RWPE2 (cell line): ENCODE data around the gene CCDC183.

Source experiments
- ATAC-seq: fragments of 200-7000 bp; cut with Tn5 transposase; 3 replicates; pipeline ENCODE4 v1.9.1; 2021; ENCODE audit warnings: low read depth
- DNase-seq: peaks from one replicate; pipeline ENCODE4 v3.0.0-alpha.2; 2020; ENCODE audit warnings: low spot score
- H3K27ac ChIP-seq: fragments of 450-650 bp; 2 replicates; pipeline ENCODE4 v1.5.1; 2017; ENCODE audit warnings: mild to moderate bottlenecking; ENCODE audit not compliant: poor library complexity, severe bottlenecking
- H3K27me3 ChIP-seq: fragments of 250-450 bp; sonication (Bioruptor Pico); 2 replicates; pipeline ENCODE4 v1.5.1; 2021; ENCODE audit warnings: mild to moderate bottlenecking, moderate library complexity; ENCODE audit not compliant: insufficient read depth, poor library complexity, severe bottlenecking
- H3K36me3 ChIP-seq: fragments of 250-450 bp; sonication (Bioruptor Pico); 2 replicates; pipeline ENCODE4 v1.5.1; 2020; ENCODE audit warnings: low read depth, mild to moderate bottlenecking, moderate library complexity
- H3K4me1 ChIP-seq: fragments of 250-450 bp; sonication (Bioruptor Pico); 2 replicates; pipeline ENCODE4 v1.5.1; 2021; ENCODE audit warnings: mild to moderate bottlenecking, moderate library complexity; ENCODE audit not compliant: insufficient read depth, poor library complexity, severe bottlenecking
- H3K4me3 ChIP-seq: fragments of 250-450 bp; sonication (Bioruptor Pico); 2 replicates; pipeline ENCODE4 v1.5.1; 2021; ENCODE audit warnings: mild to moderate bottlenecking, moderate library complexity; ENCODE audit not compliant: severe bottlenecking
- H3K9me3 ChIP-seq: fragments of 250-450 bp; sonication (Bioruptor Pico); 2 replicates; pipeline ENCODE4 v1.5.1; 2021; ENCODE audit warnings: mild to moderate bottlenecking, moderate library complexity; ENCODE audit not compliant: severe bottlenecking
- TF ChIP-seq, protein P1 (sequence below): fragments of 450-650 bp; IDR thresholded peaks from one replicate; pipeline ENCODE4 v1.5.1; 2017; ENCODE audit warnings: mild to moderate bottlenecking, moderate library complexity; ENCODE audit not compliant: poor library complexity, severe bottlenecking

Gene CCDC183

DNA sequence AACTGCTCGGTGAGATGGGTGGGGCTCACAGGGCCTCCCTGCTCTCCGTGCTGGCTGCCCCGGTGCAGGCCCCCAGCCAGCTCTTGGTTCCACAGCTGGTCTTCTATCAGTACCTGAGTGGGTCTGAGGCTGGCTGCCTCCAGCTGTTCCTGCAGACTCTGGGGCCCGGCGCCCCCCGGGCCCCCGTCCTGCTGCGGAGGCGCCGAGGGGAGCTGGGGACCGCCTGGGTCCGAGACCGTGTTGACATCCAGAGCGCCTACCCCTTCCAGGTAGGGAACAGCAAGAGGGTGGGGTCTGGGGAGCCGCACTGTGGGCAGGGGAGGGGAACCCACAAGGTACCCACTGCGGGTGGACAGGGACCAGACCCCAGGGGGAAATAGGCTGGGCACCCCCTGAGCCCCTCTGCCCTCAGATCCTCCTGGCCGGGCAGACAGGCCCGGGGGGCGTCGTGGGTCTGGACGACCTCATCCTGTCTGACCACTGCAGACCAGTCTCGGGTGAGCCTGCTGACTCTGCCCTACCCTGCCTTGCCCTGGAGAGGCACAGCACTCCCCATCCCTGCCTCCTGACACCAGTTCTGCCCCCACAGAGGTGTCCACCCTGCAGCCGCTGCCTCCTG is 58.8 kb downstream of the CCDC183 start:
- Histone ChIP-seq H3K4me3 (no peak overlapping the region), H3K27me3 (no peaks in the 10 kb centered on the region), H3K27ac (no peak overlapping the region), H3K9me3 (no peaks in the 10 kb centered on the region), H3K4me1 (no peaks in the 10 kb centered on the region), H3K36me3 (peaks cover 16% of the 10 kb centered on the region)
- ATAC-seq (no peak), DNase-seq (no peak)
- TF ChIP-seq, protein P1, sequence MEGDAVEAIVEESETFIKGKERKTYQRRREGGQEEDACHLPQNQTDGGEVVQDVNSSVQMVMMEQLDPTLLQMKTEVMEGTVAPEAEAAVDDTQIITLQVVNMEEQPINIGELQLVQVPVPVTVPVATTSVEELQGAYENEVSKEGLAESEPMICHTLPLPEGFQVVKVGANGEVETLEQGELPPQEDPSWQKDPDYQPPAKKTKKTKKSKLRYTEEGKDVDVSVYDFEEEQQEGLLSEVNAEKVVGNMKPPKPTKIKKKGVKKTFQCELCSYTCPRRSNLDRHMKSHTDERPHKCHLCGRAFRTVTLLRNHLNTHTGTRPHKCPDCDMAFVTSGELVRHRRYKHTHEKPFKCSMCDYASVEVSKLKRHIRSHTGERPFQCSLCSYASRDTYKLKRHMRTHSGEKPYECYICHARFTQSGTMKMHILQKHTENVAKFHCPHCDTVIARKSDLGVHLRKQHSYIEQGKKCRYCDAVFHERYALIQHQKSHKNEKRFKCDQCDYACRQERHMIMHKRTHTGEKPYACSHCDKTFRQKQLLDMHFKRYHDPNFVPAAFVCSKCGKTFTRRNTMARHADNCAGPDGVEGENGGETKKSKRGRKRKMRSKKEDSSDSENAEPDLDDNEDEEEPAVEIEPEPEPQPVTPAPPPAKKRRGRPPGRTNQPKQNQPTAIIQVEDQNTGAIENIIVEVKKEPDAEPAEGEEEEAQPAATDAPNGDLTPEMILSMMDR: no peak

DNA sequence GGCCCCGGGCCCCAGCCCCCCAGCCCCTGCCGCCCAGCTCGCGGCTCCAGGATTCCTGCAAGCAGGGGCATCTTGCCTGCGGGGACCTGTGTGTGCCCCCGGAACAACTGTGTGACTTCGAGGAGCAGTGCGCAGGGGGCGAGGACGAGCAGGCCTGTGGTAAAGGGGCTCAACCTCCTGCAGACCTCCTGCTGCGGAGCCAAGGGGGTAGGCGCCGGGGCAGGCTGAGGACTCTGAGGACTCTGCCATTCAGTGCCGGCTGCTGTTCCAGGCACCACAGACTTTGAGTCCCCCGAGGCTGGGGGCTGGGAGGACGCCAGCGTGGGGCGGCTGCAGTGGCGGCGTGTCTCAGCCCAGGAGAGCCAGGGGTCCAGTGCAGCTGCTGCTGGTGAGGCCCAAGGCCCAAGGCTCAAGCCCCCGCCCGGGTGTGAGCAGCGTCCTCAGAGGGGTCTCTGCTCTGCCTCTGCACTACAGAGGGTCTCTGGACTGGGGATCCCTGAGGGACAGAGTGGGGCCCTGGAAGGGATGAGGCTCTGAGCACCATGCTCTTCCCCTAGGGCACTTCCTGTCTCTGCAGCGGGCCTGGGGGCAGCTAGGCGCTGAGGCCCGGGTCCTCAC is 59.4 kb downstream of the CCDC183 start:
- Histone ChIP-seq H3K36me3 (peaks cover 10% of the 10 kb centered on the region), H3K9me3 (no peaks in the 10 kb centered on the region), H3K27me3 (no peaks in the 10 kb centered on the region), H3K27ac (no peak overlapping the region), H3K4me3 (no peak overlapping the region), H3K4me1 (no peaks in the 10 kb centered on the region)
- DNase-seq (no peak), ATAC-seq (no peak)
- TF ChIP-seq, protein P1: no peak

DNA sequence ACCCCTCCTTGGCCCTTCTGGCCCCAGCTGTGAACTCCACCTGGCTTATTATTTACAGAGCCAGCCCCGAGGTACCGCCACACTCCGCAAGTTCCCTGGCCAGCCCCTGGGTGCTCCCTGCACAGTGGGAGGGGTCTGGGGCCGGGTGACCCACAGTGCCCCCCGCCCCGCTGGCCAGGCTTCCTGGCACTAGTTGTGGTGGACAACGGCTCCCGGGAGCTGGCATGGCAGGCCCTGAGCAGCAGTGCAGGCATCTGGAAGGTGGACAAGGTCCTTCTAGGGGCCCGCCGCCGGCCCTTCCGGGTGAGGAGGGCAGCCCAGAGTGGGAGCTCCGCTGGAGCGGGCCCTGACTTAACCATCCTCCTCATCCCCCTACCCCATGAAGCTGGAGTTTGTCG is 59.9 kb downstream of the CCDC183 start:
- Histone ChIP-seq H3K4me1 (no peaks in the 10 kb centered on the region), H3K9me3 (no peaks in the 10 kb centered on the region), H3K27me3 (no peaks in the 10 kb centered on the region), H3K4me3 (no peak overlapping the region), H3K27ac (no peak overlapping the region), H3K36me3 (peaks cover 5% of the 10 kb centered on the region)
- ATAC-seq (no peak), DNase-seq (no peak)
- TF ChIP-seq, protein P1: no peak

DNA sequence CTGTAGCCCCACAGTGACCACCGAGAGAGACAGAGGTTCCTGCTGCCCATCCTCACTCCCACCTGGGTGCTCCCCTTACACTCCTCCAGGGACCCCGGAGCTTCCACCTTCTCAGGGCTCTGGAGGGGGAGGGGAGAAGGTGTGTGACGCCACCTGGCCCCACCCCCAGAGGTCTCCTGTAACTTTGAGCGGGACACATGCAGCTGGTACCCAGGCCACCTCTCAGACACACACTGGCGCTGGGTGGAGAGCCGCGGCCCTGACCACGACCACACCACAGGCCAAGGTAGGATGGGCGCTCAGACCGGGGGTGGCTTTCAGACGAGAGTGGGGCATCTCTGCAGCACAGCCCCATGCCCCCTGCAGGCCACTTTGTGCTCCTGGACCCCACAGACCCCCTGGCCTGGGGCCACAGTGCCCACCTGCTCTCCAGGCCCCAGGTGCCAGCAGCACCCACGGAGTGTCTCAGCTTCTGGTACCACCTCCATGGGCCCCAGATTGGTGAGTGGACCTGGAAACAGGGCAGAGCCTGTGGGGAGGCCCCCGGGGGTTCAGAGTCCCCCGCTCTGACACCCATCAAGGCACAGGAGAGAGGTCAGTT is 60.5 kb downstream of the CCDC183 start:
- H3K4me1 ChIP-seq: no peaks in the 10 kb centered on the region

More for the DNA sequence above, 60.5 kb downstream of the CCDC183 start:
- H3K4me3 ChIP-seq: no peak overlapping the region
- no peaks in the 10 kb centered on the region for H3K9me3 ChIP-seq
- H3K27ac ChIP-seq: no peak overlapping the region
- DNase-seq: no peak
- no peaks in the 10 kb centered on the region for H3K36me3 ChIP-seq
- H3K27me3 ChIP-seq: no peaks in the 10 kb centered on the region
- ATAC-seq: no peak
- TF ChIP-seq, protein P1: no peak
